ENCODE measurements around the gene TTLL10. TPM values are rescaled to one million over a fixed set of nuclear protein-coding genes. Genes with fewer than 3 reads are reported as not detected.
A peak's percentile ranks its signal among the peaks of the same experiment; 100 is the strongest.

TTLL10 gene
- total RNA-seq, 1 experiment from 2014 or later: not detected

GRCh38 chr1:1157426-1157913, 16.2 kb upstream of the TTLL10 start:
- intact Hi-C loops (cut with micrococcal nuclease): no loop called here
- BruUV-seq (replicated peaks): TSS peak; percentile 81
- Mint-ChIP-seq H3K36me3 (ENCODE audit: insufficient read depth, unreplicated experiment) (no peaks in the 10 kb centered on the region), H3K4me1 (ENCODE audit: insufficient read depth, unreplicated experiment) (no peaks in the 10 kb centered on the region), H3K4me3 (ENCODE audit: unreplicated experiment) (peak overlapping the region; percentile 63), H3K9me3 (ENCODE audit: unreplicated experiment) (peaks cover 13% of the 10 kb centered on the region), H3K27me3 (ENCODE audit: insufficient read depth, unreplicated experiment) (no peaks in the 10 kb centered on the region), H3K27ac (ENCODE audit: low read depth, unreplicated experiment) (no peak overlapping the region)
- ChIA-PET CTCF (no interaction called here), POLR2A (no interaction called here)
- TF ChIP-seq CTCF (IDR thresholded peaks at IDR 0.05; ENCODE audit: unreplicated experiment): no peak
- peak; percentile 93 for DNase-seq (ENCODE audit: unreplicated experiment)

- Mint-ChIP-seq H3K9me3 (ENCODE audit: unreplicated experiment) (peaks cover 6% of the 10 kb centered on the region), H3K36me3 (ENCODE audit: insufficient read depth, unreplicated experiment) (no peaks in the 10 kb centered on the region), H3K27ac (ENCODE audit: low read depth, unreplicated experiment) (no peak overlapping the region), H3K27me3 (ENCODE audit: insufficient read depth, unreplicated experiment) (no peaks in the 10 kb centered on the region), H3K4me1 (ENCODE audit: insufficient read depth, unreplicated experiment) (no peaks in the 10 kb centered on the region), H3K4me3 (ENCODE audit: unreplicated experiment) (peak overlapping the region; percentile 63)
- no TSS peak for BruUV-seq (replicated peaks)
- POLR2A ChIA-PET: no interaction called here
- TF ChIP-seq CTCF (IDR thresholded peaks at IDR 0.05; ENCODE audit: unreplicated experiment): no peak
- intact Hi-C loops (cut with micrococcal nuclease): no loop called here
- CTCF ChIA-PET: no interaction called here
- peak; percentile 19 for DNase-seq (ENCODE audit: unreplicated experiment)
These were observed 15.6 kb upstream of the TTLL10 start for GRCh38 chr1:1157914-1158710.

- intact Hi-C loops (cut with micrococcal nuclease): no loop called here
- ChIA-PET POLR2A (no interaction called here), CTCF (no interaction called here)
- Mint-ChIP-seq H3K9me3 (ENCODE audit: unreplicated experiment) (no peaks in the 10 kb centered on the region), H3K27me3 (ENCODE audit: insufficient read depth, unreplicated experiment) (no peaks in the 10 kb centered on the region), H3K4me3 (ENCODE audit: unreplicated experiment) (no peak overlapping the region), H3K27ac (ENCODE audit: low read depth, unreplicated experiment) (no peak overlapping the region), H3K4me1 (ENCODE audit: insufficient read depth, unreplicated experiment) (no peaks in the 10 kb centered on the region), H3K36me3 (ENCODE audit: insufficient read depth, unreplicated experiment) (no peaks in the 10 kb centered on the region)
- DNase-seq (ENCODE audit: unreplicated experiment): no peak
- BruUV-seq (replicated peaks): no TSS peak
- no peak for TF ChIP-seq CTCF (IDR thresholded peaks at IDR 0.05; ENCODE audit: unreplicated experiment)
These were observed 13.3 kb upstream of the TTLL10 start for GRCh38 chr1:1160281-1160930.

GRCh38 chr1:1161078-1161682, 12.5 kb upstream of the TTLL10 start:
- no peak for TF ChIP-seq CTCF (IDR thresholded peaks at IDR 0.05; ENCODE audit: unreplicated experiment)
- POLR2A ChIA-PET: no interaction called here
- intact Hi-C loops (cut with micrococcal nuclease): no loop called here
- no peaks in the 10 kb centered on the region for H3K36me3 Mint-ChIP-seq (ENCODE audit: insufficient read depth, unreplicated experiment)
- DNase-seq (ENCODE audit: unreplicated experiment): no peak
- H3K27ac Mint-ChIP-seq (ENCODE audit: low read depth, unreplicated experiment): no peak overlapping the region
- H3K27me3 Mint-ChIP-seq (ENCODE audit: insufficient read depth, unreplicated experiment): no peaks in the 10 kb centered on the region
- H3K9me3 Mint-ChIP-seq (ENCODE audit: unreplicated experiment): no peaks in the 10 kb centered on the region
- BruUV-seq (replicated peaks): no TSS peak
- no peaks in the 10 kb centered on the region for H3K4me1 Mint-ChIP-seq (ENCODE audit: insufficient read depth, unreplicated experiment)
- no peak overlapping the region for H3K4me3 Mint-ChIP-seq (ENCODE audit: unreplicated experiment)
- CTCF ChIA-PET: no interaction called here
